AG08396 (cell line): ENCODE data around the gene MBNL2.
A peak's percentile ranks its signal among the peaks of the same experiment; 100 is the strongest.

Experiments
- DNase-seq: peaks from one replicate; pipeline ENCODE4 v3.0.0; 2012; ENCODE audit warnings: low spot score, mixed read lengths

Gene MBNL2

DNA sequence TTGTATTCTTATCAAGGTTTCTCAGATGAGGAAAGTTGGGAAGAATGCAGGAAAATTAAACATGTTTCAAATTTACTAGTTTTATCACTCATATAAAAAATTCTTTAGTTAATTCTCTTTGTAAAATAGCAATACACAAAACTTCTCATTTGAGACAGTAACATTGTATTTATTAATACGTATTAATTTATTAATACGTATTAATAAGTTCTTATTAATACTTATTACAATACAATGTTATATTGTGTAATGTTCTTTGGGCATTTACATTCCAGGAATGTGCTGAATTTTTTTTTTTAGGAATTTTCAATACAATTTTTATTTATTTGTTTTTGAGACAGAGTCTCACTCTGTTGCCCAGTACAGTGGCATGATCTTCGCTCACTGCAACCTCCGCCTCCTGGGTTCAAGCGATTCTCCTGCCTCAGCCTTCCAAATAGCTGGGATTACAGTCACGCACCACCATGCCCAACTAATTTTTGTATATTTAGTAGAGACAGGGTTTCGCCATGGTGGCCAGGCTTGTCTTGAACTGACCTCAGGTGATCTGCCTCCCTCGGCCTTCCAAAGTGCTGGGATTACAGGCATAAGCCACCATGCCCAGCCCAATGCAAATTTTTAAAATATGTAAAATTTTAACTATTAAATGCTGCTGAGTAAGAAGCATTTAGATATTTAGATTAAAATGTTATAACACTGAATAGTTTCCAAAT, 31.6 kb downstream of the MBNL2 start:
- DNase-seq, result no peak

DNA sequence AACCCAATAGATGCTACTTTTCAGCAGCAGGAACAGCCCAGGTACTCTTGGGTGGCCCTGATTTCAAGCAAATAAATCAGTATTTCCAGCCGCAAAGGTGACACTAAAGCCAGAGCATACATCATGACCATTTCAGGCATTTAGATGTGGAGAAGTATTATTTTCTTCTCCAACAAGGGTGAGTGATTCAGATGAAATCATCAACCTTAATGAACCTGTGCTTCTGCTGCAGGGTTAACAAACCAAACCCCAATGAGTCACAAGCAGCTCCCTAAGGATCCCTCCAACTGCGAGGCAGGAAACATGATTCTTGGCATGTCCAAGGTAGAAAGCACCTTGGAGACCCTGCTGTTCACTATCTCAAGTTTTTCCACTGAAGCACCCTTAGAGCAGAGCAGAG, 32.7 kb downstream of the MBNL2 start:
- no peak for DNase-seq

DNA sequence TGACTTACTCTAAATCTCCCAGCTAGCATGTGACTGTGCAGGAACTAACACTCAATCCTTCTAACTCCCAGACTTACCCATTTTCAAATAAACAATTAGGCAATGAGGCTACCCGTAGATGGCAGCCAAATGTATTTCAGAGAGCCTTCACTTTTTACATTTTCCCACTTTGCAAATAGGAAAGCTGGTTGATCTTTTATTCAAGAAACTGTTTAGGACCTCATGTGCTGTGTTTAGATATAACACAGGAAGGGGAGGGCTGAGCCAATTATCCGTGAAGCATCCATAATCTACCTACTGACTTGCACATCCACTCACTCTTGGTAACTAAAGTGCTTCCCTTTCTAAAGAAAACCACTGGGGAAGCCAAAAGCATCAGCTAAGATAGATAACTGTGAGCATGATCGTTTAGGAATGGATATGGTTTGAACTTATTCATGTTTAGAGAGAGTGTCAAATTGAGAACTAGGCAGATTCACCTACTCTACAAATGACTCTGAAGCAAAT, 33.4 kb downstream of the MBNL2 start:
- no peak for DNase-seq

DNA sequence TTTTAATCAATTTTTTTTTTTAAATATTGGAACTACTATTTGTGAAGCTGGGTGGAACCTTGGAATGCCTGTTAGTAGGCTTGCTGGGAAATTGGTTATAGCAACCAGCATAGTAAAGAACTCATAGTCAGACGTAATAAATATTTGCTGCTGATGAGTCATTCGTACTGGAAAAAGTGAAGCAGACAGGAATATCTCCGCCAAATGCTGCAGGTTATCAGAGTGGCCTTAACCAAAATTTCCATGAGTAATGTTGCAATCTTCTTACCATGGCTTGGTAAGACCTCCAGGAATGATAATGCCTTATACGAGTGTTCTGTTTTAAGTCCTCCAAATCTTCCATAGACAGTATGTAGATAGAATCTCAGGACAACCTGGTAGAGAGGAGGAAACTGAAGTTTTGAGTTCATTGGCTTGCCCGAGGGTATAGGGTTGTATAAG, 34.2 kb downstream of the MBNL2 start:
- DNase-seq, result peak; percentile 76

DNA sequence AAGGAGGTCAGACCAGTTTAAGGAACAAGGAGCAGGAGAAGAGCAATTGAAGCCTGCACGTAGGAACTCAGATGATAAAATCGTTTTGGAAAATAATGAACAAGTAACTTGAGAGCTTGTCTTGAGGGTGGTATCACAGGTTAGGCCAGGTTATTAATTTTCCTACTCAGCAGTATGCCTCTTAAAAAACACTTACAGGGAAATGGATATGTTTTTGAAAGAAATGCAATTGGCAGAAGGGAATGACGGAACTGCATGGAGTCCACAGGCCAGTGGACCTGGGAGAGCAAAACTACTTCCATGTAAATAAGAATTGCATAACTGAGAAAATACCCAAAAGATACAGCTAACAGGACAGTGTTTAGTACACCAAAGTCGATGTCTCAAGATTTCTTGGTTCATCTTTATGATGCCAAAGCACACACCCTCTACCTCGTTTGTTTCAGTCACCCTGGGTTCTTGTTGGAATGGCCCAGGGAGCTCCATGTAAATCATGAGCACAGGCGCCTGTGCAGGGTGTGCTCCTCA, 35.2 kb downstream of the MBNL2 start:
- DNase-seq, result no peak

DNA sequence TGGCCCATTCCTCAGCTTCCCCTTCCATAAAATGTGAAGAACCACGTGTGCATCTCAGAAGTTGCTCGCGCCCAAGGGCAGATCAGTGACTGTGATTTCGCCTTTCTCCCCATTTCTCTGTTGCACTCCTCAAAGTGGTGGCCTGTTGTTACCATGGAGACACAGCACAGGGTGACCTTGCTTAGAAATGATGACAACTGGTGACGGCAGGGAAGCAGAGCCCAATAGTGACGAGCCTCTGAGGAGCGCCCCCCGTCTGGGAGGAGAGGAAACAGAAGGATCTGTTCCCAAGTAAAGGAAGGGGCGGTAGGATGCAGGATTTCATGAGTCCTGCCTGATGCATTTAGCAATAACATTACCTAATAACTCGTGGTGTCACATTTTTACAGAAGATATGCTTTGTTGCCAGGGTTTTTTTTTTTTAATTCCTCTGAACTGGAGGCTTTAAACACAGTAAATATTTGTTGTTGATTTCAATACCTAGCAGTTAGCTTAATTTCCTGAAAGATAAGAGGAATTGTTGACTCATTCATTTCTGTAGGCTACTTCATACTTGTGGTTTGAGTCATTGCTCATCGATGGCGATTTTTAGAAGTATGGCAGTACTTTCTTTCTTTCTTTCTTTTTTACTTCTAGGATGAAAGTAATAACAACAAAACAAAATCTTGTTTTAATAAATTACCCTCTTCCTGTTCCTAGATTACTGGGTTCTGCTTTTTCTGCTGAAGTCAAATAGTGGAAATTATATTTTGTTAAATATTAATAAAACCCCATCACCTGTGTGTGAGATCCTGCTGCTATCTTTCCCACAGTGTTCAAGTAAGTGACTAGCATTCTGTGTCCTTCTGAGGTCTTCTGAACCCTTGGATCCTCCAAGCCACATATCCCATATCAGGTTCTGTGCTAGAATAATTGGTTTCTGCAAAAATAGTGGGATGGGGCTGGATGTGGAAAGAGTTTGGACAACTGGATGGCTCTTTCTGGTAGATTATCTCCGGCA, 36.0 kb downstream of the MBNL2 start:
- DNase-seq, result peak; percentile 55

DNA sequence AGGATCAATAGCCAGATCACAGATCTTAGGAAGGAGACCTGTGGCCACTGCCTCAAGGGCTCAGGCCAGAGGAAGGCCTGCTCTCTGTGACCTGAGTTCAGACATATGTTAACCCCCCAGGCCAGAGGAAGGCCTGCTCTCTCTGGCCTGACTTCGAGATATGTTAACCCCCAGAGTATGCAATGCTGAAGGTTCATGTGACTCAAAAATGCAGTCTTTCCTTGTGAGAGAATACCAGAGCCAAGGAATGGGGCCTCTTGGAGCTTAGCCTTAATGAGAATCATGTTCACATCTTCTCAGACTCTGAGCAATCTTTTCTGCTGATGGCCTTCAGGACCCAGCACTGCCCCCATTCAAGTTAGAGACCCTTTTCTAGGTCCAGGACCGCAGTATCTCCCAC, 36.7 kb downstream of the MBNL2 start:
- no peak for DNase-seq

DNA sequence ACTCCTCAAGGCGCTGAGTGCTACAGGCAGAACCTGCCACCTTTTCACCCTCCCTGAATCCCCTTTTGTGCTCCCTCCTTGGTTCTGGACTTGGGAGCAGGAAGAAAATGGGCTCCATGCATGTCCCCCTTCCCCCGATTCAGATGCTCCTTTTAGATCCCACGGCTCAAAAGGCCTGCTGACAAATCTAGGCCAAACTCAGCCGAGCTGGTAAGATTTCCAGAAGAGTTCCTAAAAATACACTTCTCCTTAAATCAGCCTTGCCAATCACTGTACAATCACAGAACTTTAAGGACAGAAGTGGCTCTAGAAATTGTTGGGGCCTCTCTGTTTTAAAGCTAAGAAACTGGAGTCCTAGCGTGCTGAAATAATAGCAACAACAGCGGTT, 37.3 kb downstream of the MBNL2 start:
- no peak for DNase-seq

DNA sequence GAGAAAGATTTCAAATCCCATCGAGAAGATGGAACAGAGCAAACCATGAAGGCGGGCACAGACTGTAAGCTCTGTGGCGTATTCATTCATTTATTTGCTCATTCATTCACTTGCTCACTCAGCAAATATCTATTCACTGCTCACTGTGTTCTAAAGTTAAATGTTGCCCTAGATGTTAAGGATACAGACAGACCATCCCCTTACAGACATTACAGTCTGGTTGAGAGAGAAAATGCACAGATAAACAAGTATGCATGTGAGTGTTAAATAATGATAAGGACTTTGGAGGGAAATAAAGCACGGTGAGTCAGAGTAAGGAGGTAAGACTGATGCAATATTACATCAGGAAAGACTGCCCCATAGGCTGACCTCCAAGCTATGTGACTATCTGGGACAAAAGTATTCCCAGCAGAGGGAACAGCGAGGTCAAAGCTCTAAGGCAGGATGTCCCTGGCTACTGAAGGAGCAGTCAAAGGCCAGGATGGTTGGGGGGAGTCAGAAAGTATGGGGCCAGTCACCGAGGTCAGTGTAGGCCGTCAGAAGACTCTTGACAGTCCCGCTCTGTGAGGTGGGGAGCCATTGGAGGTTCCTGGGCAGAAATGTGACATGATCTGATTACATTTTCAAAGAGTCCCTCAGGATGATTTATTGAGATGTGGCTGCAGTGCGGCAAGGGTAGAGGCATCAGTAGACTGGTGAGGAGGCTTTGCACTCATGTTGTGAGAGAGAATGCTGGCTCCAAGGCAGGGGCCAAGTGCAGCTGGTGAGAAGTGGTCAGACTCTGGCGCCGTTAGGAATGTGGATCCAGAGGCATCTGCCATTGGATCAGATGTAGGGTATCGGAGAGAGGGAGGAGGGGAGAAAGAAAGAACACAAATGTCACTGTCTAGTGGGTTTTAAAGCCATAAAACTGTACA, 37.9 kb downstream of the MBNL2 start:
- DNase-seq, result no peak

DNA sequence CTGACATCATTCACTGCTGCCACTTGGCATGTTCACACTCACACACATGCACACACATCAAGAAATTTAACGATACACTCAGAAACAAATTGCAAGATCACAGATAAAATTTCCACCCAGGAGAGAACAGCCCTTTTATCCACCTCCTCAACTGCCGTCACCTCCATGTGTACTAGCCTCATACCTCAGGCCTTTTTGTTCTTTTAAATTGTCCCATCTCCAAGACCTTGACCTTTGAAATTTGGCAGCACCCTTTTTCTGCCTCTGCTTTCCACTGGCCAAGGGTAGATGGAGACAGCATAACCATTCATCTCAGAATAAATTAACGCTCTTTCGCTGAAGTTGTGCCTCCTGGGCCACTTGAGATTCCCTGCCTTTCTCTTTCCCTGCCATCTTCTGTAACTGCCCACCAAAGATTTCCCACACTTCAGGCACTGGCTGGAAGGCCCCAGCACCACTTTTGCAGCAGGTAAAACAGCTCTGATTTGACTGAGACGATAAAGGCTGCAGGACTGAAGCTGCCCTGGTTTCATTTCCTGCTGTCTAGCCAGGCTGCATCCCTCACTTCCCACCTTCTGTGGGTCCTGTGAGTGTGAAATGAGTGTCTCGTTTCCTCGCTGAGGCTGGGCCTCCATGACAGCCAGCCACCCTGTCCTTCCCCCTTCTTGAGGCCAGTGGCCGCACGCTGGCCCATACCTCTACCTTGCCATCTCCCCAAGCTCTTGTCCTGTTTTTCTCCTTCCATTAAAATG, 39.3 kb downstream of the MBNL2 start:
- no peak for DNase-seq

DNA sequence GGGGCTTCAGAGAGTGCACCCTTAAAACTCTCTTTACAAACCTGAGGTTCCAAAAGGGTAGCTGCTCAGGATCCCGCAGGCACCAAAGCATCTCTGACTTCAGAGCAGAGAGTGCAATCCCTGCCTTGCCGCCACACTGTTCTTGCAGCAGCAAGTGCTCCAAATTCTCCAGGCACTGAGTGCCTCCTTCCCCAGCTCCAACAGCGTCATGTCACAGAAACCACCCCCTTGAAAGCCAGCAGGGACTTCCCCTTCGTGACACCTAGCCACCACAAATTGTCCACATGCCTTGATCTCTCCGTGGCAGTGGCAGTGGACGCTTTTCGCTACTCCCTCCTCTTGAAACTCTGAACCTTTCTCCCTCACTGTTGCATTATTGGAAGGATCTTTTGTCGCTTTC, 39.9 kb downstream of the MBNL2 start:
- DNase-seq, result no peak

DNA sequence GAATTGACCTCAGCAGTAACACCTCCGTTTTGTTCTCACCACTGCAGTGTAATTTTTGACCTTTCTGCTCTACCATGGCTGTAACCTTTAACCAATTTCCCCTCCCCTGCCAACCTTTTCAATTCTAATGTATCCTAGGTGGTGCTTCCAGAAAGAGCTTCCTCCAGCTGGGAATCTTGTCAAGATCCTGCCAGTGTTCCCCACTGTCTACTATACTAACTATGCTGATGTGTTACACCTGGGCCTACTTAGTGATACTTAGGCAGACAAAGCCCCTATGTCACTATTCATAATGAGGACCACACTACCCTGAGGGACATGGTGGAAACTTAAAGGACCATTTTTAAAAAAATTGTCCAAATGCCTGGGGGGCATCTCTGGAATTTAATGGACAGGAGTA, 41.0 kb downstream of the MBNL2 start:
- no peak for DNase-seq

DNA sequence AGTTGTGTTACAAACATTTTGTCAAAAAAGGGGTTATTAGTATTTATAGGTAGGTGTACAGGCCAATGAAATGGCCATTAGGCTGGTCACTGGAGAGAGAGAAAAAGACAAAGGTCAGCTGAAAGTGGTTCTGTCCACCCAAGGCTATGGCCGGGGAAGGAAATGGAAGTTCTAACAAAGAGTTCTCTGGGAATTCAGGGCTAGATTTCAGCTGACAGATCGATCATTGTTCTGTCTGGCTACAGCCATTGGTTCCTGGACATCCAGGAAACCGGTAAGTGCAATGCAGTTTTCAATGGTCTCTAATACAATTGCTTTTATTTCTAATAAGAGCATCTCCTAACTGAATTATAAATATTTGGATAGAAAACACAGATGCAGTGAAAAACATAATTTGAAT, 42.5 kb downstream of the MBNL2 start:
- no peak for DNase-seq

DNA sequence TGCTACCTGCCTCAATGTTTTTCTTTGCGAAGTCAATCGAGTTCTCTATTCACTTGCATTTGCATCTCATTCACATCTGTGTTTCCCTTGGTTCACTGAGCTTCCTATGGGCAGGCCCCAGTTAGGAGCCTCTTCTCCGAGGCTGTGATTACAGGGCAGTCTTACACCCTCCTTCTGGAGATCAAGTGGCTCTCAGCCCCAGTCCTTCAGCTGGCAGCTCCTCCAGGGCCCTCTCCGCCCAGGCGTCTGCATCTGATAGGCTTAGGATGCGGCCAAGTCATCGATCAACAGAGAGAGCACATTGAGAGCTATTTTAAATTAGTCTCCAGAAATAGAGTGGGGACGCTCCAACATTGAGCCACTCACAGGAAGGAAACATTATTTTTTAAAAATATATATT, 44.2 kb downstream of the MBNL2 start:
- DNase-seq, result no peak

DNA sequence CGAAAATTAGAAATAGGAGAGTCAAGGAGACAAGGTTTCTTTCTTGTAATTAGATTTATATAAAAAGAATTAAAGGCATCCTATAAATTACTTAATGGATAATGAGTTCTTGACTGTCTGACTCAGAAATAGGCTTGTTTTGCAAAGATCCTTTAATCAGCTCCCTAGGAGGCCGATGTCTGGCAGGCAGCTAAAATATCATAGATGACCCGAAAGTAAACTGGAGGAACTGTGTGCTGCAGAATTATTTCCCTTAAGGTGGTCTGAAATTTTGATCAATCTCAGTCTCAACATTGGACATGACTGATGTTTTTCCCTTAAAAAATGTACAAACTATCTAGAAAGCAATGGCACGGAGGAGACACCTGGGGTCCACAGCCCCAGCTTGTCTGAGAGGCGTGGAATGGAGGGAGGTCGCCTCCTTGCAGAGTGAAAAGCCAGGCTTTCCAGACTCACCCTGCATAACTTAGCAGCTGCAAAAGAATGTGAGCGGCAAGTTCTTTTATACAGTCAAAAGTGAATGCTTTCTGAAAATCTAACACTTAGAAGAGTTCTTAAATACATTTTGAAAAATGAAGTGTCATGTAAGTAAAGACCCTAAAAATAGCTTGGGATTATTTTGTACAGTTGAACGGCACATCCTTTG, 44.8 kb downstream of the MBNL2 start:
- no peak for DNase-seq

DNA sequence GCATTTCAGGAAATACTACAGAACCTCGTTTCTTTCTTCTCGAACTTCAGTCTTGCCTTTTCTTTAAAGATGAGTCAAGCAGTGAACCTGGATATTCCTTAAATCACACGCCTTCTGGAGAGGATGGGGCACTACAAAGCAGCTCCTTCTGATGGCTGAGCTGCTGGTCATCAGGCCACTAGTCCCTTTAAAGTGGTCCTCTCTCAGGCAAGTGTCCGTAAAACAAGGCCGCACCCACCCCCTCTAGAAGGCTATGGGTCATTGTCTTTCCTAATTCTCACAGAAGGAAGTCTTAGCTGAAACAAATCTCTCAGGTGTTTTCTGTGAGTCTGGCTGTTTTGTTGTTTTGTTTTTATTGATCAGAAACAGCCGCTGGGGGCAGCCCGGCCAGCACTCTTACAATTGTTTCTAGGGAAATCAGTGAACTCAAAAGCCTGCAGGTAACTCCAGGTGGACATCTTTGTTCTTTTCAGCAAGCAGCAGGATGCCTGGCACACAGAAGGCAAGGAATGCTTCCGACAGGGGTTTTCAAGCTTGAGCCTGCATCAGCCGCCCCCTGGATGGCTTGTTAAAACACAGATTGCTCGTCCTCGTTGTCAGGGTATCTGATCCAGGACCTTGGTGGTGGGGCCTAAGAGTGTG, 45.4 kb downstream of the MBNL2 start:
- DNase-seq, result no peak

DNA sequence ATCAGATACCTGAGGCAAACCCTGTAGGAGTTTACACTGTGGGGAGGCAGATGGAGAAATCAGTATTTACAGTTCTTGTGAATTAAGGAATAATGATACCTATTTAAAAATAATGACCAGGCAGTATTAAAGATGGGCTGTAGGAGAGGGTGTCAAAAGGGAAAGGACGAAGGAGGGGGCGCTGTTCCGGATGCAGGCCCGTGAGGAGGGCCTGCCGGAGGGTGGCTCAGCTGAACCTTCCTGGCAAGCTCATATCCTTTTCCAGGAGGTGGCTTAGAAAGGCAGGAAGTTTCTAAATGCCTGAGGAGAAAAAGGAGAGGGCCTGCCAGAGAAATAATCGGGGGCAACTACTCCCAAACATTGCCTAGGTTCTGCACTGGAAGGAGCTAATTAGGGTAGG, 46.6 kb downstream of the MBNL2 start:
- no peak for DNase-seq

DNA sequence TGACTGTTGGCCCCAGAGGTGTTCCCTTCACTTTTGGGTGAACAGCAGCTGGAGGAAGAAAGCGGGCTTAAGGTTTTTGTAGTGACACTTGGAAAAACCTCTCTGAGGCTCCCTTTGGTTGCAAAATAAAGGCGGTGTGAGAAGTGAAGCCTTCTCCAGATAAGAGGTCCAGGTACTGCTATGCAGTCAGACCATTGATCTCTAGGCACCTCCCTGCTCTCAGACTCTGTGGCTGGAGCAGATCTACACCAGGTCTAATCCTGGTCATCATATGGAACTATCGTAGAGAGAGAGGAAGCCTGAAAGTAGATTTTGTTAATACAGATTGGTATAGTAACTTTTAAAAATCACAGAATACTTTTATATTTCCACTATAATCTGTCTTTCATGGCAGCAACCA, 47.5 kb downstream of the MBNL2 start:
- no peak for DNase-seq

DNA sequence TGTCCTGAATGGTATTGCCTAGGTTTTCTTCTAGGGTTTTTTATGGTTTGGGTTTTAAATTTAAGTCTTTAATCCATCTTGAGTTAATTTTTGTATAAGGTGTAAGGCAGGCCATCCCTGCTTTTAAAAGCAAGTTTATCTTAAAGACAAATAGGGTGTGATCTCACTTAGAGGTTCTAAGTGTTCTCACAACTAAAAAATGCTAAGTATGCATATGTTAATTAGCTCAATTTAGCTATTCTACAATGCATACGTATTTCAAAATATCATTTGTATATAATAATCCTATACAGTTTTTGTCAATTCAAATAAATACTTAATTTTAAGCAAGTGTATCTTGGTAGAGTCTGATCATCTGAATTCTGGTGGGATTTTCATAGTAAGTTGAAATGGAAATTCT, 50.4 kb downstream of the MBNL2 start:
- DNase-seq, result no peak

DNA sequence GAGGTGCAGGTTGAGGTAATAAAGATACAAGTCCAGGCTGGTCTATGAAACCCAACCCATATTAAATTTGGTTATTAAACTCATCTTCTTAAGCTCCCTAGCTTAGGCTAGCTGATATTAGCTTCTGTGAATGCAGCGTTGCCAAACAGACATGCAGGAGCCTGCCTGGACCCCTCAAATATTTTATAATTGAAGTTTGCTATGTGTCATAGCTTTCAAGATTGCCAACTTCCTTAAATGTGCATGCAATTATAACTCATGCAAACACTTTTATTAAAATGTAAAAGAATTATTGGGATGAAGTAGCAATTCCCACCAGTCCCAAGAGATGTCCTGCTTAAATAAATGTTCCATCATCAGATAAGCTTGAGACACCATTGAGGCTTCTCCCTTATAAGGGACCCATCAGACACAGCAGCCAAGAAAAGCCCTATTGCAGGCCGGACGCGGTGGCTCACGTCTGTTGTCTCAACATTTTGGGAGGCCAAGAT, 51.3 kb downstream of the MBNL2 start:
- no peak for DNase-seq
